ENCODE measurements around the gene HIGD2B. TPM values are rescaled to one million over a fixed set of nuclear protein-coding genes. Genes with fewer than 3 reads are reported as not detected.

The HIGD2B gene
- total RNA-seq, 1 experiment from 2014 or later, result not detected

- Mint-ChIP-seq H3K27me3 (ENCODE audit: low read depth) (no peaks in the 10 kb centered on the region), H3K4me3 (no peak overlapping the region), H3K9me3 (no peaks in the 10 kb centered on the region), H3K27ac (no peak overlapping the region), H3K4me1 (no peaks in the 10 kb centered on the region), H3K36me3 (peaks cover 62% of the 10 kb centered on the region)
- TF ChIP-seq ZNF512 (CRISPR knock-in tag; IDR thresholded peaks at IDR 0.05; ENCODE audit: borderline replicate concordance) (no peak), E2F5 (CRISPR knock-in tag; IDR thresholded peaks at IDR 0.05) (no peak), GABPB1 (CRISPR knock-in tag; IDR thresholded peaks at IDR 0.05) (no peak), TP53 (CRISPR knock-in tag; IDR thresholded peaks at IDR 0.05) (no peak), ZNF671 (CRISPR knock-in tag; IDR thresholded peaks at IDR 0.05) (no peak), OVOL2 (CRISPR knock-in tag; IDR thresholded peaks at IDR 0.05; ENCODE audit: borderline replicate concordance) (no peak), ZNF232 (CRISPR knock-in tag; IDR thresholded peaks at IDR 0.05) (no peak), MXD4 (CRISPR knock-in tag; IDR thresholded peaks at IDR 0.05; ENCODE audit: borderline replicate concordance) (no peak), E2F4 (CRISPR knock-in tag; IDR thresholded peaks at IDR 0.05; ENCODE audit: borderline replicate concordance, low read depth) (no peak), USF1 (CRISPR knock-in tag; IDR thresholded peaks at IDR 0.05) (no peak), PRRX2 (CRISPR knock-in tag; IDR thresholded peaks at IDR 0.05) (no peak), E2F1 (CRISPR knock-in tag; IDR thresholded peaks at IDR 0.05) (no peak), TEAD4 (CRISPR knock-in tag; IDR thresholded peaks at IDR 0.05) (no peak), ZNF138 (CRISPR knock-in tag; conservative IDR thresholded peaks at IDR 0.05) (no peak)
- POLR2A ChIA-PET, result no interaction called here
- ATAC-seq (no peak), DNase-seq (ENCODE audit: low spot score) (no peak)
- CTCF ChIA-PET, result interaction anchor here (2.3 kb wide), 1 partner anchor 13 kb away, joined by 9 read pairs; no protein-coding TSS in a partner anchor
Observed at GRCh38 chr15:72735111-72735510, 49.1 kb upstream of the HIGD2B start.

GRCh38 chr15:72733941-72734738 lies 48.2 kb upstream of the HIGD2B start:
- CTCF ChIA-PET, result interaction anchor here (2.3 kb wide), 1 partner anchor 12 kb away, joined by 9 read pairs; no protein-coding TSS in a partner anchor

More at GRCh38 chr15:72733941-72734738, 48.2 kb upstream of the HIGD2B start:
- H3K36me3 Mint-ChIP-seq, result peaks cover 53% of the 10 kb centered on the region
- no peaks in the 10 kb centered on the region for H3K27me3 Mint-ChIP-seq (ENCODE audit: low read depth)
- H3K27ac Mint-ChIP-seq, result no peak overlapping the region
- no peak overlapping the region for H3K4me3 Mint-ChIP-seq
- POLR2A ChIA-PET, result no interaction called here
- no peaks in the 10 kb centered on the region for H3K4me1 Mint-ChIP-seq
- DNase-seq (ENCODE audit: low spot score), result no peak
- no peak for ATAC-seq
- TF ChIP-seq ZBTB43 (CRISPR knock-in tag; IDR thresholded peaks at IDR 0.05), result no peak
- no peak for TF ChIP-seq CDX4 (CRISPR knock-in tag; IDR thresholded peaks at IDR 0.05; ENCODE audit: borderline replicate concordance)
- TF ChIP-seq CREB1 (CRISPR knock-in tag; IDR thresholded peaks at IDR 0.05), result no peak
- no peak for TF ChIP-seq ZNF396 (CRISPR knock-in tag; IDR thresholded peaks at IDR 0.05; ENCODE audit: borderline replicate concordance)
- TF ChIP-seq E2F1 (CRISPR knock-in tag; IDR thresholded peaks at IDR 0.05), result no peak
- no peaks in the 10 kb centered on the region for H3K9me3 Mint-ChIP-seq
